ENCODE data around the gene CCDC186. TPM values are rescaled to one million over a fixed set of nuclear protein-coding genes. Genes with fewer than 3 reads are reported as not detected.

CCDC186 gene
- total RNA-seq, 2 donors from 2014 or later: 15.2 to 21.5 TPM

DNA sequence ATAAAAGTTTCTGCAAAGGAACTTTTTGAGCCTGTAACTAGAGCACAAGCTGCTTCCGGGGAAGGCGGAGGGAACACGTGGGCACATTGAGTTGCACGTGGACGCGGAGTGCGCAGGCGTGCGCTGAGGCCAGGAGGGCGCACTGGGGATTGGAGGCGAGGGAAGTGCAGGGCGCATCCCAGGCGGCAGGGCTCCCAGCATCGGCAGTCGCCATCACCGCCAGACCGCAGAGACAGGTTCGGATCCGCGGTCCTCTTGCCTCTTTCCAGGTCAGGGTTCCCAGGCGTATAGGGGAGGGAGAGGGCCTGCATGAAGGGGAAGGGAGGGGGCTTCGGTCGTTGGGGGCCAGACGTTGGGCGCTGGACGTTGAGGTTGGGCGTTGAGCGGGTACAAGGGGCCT is 5.1 kb upstream of the CCDC186 start, which contains the start of gene TDRD1:
TDRD1 (plus strand) TSS at position 206 of the 400 bp plus-strand sequence. CDS start 8,479 bp downstream, outside the sequence.
- Histone ChIP-seq H3K27ac (no peak within 1 kb of the TSS), H3K27me3 (replicated peaks; ENCODE audit: insufficient read depth) (no peaks in the 10 kb centered on the region), H3K9me3 (no peaks in the 10 kb centered on the region), H3K4me3 (peak within 1 kb of the TSS; percentile 17), H3K36me3 (no peaks in the 10 kb centered on the region), H3K4me1 (ENCODE audit: control insufficient read depth in 1 of 2, low read depth in 2 of 2) (no peaks in the 10 kb centered on the region)
- TF ChIP-seq, protein P1, sequence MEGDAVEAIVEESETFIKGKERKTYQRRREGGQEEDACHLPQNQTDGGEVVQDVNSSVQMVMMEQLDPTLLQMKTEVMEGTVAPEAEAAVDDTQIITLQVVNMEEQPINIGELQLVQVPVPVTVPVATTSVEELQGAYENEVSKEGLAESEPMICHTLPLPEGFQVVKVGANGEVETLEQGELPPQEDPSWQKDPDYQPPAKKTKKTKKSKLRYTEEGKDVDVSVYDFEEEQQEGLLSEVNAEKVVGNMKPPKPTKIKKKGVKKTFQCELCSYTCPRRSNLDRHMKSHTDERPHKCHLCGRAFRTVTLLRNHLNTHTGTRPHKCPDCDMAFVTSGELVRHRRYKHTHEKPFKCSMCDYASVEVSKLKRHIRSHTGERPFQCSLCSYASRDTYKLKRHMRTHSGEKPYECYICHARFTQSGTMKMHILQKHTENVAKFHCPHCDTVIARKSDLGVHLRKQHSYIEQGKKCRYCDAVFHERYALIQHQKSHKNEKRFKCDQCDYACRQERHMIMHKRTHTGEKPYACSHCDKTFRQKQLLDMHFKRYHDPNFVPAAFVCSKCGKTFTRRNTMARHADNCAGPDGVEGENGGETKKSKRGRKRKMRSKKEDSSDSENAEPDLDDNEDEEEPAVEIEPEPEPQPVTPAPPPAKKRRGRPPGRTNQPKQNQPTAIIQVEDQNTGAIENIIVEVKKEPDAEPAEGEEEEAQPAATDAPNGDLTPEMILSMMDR (IDR thresholded peaks at IDR 0.05): no peak
- DNase-seq (ENCODE audit: low spot score) (no peak), ATAC-seq (ENCODE audit: insufficient number of reproducible peaks, low FRiP score, low read depth) (no peak)

DNA sequence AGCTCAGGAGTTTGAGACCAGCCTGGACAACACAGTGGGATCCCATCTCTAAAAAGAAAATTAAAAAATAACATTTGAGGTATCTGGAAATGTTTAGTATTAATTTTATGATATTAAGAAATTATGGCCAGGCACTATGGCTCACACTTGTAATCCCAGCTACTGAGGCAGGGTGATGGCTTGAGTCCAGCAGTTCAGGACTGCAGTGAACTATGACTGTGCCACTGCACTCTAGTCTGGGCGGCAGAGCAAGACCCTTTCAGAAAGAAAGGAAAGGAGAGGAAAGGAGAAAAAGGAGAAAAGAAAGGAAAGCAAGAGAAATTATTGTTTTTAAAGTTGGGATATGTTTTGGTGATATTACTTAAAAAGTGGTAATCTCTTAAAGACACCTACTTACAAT is 2.5 kb upstream of the CCDC186 start:
- Histone ChIP-seq H3K36me3 (no peaks in the 10 kb centered on the region), H3K4me3 (no peak overlapping the region), H3K27me3 (replicated peaks; ENCODE audit: insufficient read depth) (no peaks in the 10 kb centered on the region), H3K27ac (no peak overlapping the region), H3K9me3 (no peaks in the 10 kb centered on the region), H3K4me1 (ENCODE audit: control insufficient read depth in 1 of 2, low read depth in 2 of 2) (peaks cover 5 to 13% of the 10 kb centered on the region in 2 donors)
- ATAC-seq (ENCODE audit: insufficient number of reproducible peaks, low FRiP score, low read depth) (no peak), DNase-seq (ENCODE audit: low spot score) (no peak)
- TF ChIP-seq, protein P1 (IDR thresholded peaks at IDR 0.05): no peak

DNA sequence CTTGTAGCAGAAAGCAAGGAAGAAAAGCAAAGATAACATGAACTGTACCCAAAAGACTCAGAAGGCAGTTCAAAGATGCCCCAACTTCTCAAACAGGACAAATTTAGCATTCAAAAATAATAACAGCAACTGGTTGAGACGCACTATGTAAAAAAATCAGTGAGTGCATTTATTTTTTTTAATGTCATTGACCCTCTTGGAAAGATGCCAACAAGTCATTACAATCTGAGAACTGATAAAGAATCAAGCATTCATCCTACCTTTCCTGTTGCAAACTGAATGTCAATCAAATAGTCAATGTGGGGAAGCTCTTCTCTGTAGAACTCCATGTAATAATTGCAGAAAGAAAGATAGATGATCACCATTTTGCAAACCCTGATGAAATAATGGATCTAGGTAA is 1.7 kb upstream of the CCDC186 start:
- Histone ChIP-seq H3K27ac (no peak overlapping the region), H3K36me3 (no peaks in the 10 kb centered on the region), H3K4me3 (no peak overlapping the region), H3K4me1 (ENCODE audit: control insufficient read depth in 1 of 2, low read depth in 2 of 2) (peaks cover 5 to 13% of the 10 kb centered on the region in 2 donors), H3K27me3 (replicated peaks; ENCODE audit: insufficient read depth) (no peaks in the 10 kb centered on the region), H3K9me3 (no peaks in the 10 kb centered on the region)
- TF ChIP-seq, protein P1 (IDR thresholded peaks at IDR 0.05): no peak
- ATAC-seq (ENCODE audit: insufficient number of reproducible peaks, low FRiP score, low read depth) (no peak), DNase-seq (ENCODE audit: low spot score) (no peak)

DNA sequence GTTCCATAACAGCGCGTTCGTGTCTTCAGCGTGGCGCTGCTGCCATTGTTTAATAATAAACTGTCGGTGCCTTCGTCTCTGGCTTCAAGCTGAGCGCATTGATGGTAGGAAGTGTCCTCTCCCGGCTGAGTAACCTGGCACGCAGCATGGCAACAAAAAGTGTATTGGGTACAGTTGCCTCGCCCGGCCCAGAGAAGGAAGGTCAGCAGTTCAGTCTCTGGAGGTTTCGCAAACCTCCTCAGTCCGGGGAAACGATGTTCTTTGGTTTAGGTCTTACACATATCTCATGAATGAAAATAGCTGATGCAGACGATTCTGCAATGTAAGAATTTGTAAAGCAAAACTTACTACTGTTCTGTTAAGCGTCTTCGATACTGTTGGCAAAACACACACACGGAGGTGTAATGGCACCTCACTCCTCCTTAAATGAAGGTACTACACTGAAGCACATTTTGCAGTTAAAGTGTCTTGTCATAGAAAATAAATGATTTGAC is 739 bp upstream of the CCDC186 start:
- H3K4me1 ChIP-seq (ENCODE audit: control insufficient read depth in 1 of 2, low read depth in 2 of 2): peaks cover 5 to 13% of the 10 kb centered on the region in 2 donors
- DNase-seq (ENCODE audit: low spot score) (peak; percentile 22), ATAC-seq (ENCODE audit: insufficient number of reproducible peaks, low FRiP score, low read depth) (no peak)
- H3K27me3 ChIP-seq (replicated peaks; ENCODE audit: insufficient read depth): no peaks in the 10 kb centered on the region
- peak overlapping the region; percentile 100 for H3K4me3 ChIP-seq
- H3K36me3 ChIP-seq: no peaks in the 10 kb centered on the region
- no peaks in the 10 kb centered on the region for H3K9me3 ChIP-seq
- H3K27ac ChIP-seq: peak overlapping the region; percentile 78 to 93
- TF ChIP-seq, protein P1 (IDR thresholded peaks at IDR 0.05): no peak

DNA sequence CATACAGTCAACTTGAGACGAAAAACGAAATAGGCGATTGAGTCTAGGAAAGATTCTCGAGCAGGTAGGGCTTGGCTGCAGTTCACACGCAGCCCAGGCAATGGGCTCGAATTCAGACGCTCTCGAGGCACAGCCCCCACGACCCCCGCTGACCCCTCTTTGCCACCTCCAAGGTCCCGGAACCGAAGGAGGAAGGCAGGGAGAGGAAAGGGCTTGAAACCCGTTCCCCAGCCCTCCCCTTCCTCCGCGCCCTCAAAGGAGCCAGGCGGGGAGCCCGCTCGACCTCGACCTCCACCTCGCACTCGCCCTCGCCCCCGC is 441 bp downstream of the CCDC186 start:
- Histone ChIP-seq H3K4me3 (peak overlapping the region; percentile 100), H3K27ac (peak overlapping the region; percentile 78 to 93), H3K9me3 (peaks cover 2% of the 10 kb centered on the region), H3K4me1 (ENCODE audit: control insufficient read depth in 1 of 2, low read depth in 2 of 2) (peaks cover 5 to 13% of the 10 kb centered on the region in 2 donors), H3K36me3 (no peaks in the 10 kb centered on the region), H3K27me3 (replicated peaks; ENCODE audit: insufficient read depth) (no peaks in the 10 kb centered on the region)
- ATAC-seq (ENCODE audit: insufficient number of reproducible peaks, low FRiP score, low read depth): no peak
- TF ChIP-seq, protein P1 (IDR thresholded peaks at IDR 0.05): no peak
- DNase-seq (ENCODE audit: low spot score): no peak

Data from thoracic aorta (tissue), 2 donors.